Activated CD4-positive, alpha-beta T cell treated with anti-CD3 and anti-CD28 coated beads, Interleukin-2, Interleukin-4, amounts not matched to agents 100 ng/mL and 50 ng/mL, durations not matched to agents 16 hours and 8 hours (primary cell): ENCODE results near the gene SCP2D1.

Experiments
- DNase-seq: peaks from one replicate; pipeline ENCODE4 v3.0.0-alpha.2; 2020; ENCODE audit warnings: low spot score

SCP2D1 gene

DNA sequence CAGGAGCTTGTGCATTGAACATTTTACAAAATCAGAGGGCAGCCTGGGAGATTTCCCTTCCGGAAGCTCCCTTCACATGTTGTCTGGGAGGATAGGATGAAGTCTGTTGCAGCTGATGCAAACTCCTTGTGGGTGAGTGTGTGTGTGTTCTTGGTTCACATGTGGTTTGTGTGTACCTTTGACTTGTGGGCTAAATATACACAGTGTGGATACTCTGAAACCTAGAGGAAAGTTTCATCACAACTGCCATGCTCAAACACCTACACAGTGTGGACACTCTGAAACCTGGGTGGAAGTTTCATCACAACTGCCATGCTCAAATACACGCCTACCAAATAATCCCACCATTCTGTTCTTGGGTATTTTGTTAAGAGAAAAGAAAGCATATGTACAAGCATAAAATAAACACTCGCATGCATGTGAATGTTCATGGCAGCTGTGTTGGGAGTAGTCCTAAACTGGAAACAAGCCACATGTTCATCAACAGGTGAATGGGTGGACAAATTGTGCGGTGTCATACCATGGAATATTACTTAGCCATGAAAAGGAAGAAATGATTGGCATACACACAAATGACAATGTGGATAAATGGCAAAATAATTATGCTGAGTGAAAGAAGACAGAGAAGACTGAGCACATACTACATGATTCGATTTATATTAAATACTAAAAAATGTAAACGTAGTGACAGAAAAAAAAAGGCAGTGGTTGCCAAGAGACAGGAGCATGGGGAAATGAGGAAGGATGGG is 1.8 kb downstream of the SCP2D1 start:
- DNase-seq = no peak

- no peak for DNase-seq
Observed at GRCh38 chr20:18822832-18823231, 9.2 kb downstream of the SCP2D1 start.

DNA sequence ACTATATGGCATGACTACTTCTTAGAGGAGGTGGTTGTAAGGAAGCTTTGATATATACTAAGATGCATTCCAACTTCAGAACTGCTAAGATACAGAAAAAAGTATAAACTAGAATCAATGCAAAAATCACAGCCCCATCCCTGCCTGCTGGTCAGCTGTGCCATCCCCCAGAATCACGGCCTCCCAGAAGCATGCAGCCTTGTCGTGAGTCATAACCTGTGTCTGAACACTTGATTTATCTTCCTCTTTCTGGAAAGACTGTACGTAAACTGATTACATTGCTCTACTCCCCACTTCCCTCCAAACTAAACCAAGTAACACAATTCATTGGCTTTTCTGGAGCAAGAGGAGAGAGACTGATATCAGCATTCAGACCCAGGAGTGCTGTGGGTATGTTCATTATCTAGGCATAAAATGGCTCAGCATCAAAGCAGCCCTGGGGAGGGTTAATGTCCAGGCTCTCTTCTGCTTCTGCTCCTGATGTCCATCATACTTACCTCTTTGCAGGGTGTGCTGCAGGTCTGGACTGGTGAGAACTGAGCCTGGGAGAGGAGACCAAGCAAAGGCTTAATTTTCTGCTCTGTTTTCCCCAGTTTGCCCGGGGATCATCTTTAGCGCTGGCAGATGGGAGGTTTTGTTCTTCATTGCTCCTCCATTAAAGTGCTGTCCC is 18.4 kb downstream of the SCP2D1 start:
- DNase-seq = no peak

DNA sequence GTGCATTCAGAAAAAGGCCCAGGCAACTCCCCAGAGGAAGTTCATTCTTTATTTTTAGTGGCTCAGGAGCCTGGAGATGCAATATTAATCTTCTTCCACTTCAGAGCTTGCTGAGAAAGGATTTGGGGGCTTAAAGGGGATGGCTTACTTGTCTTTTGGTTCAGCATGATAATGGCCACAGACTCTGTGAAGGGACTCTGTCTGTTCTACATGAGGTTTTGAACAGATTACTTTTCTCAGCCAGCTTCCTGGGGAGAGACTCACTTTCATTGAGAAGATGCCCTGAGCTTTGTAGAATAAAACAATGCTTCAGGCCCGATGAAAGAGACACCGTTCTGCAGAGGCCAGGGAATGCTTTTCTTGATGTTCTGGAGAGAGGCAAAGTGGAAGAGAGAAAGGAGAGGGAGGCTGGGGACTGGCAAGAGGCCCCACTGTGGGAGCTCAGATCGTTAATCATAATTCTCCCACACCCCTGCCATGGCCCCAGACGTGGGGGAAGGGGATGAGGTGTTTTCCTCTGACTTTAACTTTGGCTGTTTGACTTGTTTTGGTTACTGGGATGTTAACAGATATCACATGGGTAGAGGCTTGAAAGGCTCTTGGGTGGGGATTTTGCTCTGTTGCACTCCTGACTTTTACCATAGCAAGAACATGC is 19.1 kb downstream of the SCP2D1 start:
- DNase-seq = no peak

DNA sequence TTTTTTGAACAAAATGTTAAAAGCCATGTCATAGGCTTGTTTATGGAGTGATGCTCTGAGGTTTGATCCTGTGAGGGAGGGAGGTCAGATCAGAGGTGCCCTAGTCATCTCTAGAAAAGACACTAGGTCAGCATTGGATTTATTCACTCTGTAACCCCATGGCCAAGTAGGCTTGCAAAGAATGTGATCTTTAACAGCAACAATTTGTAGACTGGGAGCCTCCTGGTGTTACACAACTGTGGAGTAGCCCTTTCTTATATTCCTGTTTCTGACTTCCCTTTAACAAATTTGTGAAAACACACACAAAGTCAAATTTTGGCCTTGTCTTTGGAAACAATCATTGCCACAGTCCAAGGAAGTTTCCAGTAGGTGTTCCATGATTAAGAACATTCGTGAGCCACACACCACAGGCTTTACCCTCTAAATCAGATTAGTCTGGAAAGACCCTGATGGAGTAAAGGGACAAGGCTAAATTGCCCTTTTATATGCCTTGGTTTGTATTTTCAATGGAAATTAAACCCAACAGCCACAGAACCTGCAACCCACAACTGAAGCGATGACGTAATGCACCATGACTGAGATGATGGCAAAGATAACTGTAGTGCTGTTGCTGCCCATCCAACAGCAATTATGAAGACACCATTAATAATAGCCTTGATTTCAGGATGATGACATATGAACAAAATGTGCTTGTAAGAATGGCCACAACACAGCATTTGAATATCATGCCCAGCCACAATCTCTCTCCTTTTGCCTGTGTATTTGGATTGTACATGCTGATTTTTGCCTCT is 22.1 kb downstream of the SCP2D1 start:
- no peak for DNase-seq

DNA sequence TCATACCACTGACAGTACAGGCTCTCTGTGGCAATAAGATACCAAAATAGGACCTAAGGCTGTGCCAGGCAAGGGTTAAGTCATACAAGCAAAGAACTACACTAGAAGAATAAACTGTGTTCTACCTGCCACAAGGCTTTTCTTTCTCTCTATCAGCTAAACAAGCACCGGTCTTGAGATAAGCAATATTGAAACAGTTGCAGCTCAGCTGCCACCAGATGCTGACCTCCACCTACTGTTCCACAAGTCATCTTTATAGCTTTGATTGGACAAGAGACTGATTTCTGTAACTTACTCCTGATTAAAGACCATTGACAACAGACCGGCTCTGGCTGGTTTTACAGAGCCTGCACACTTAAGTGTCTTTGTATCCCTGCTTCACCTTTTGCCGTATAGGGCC is 24.1 kb downstream of the SCP2D1 start:
- no peak for DNase-seq

DNA sequence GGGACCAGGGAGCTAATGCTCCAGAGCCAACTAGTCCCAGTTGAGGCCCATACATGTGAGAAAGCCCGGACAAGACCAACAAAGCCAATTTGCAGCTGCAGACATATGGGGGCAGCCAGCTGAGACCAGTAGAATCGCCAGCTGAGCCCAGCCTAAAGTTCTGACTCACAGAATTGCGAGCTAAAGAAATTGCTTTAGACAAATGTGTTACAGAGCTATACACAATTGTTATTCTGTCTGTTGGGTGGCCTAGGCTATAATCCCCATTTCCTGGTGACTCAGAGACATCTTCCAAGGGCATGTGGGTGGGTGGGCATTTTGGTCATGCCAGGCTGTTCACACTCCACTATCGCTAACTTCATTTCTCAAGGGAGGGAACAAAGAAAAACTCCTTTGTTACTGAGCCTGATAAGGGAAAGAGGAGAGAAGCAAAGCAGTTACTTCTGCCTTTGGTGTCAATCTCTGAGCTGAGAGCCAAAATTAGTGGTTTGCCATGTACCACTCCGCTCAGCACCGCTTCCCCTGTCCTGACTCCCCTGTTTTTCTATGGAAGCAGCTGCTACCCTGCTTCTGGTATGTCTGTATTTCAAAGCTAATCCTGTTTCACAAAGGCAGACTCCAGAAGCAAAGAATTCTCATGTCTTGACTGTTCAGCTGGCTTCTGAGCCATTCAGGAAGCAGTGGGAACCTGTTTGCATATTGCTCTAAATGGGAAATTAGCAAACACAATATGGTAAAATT is 26.1 kb downstream of the SCP2D1 start:
- DNase-seq = no peak

- no peak for DNase-seq
Observed at GRCh38 chr20:18840248-18840645, 26.7 kb downstream of the SCP2D1 start.

DNA sequence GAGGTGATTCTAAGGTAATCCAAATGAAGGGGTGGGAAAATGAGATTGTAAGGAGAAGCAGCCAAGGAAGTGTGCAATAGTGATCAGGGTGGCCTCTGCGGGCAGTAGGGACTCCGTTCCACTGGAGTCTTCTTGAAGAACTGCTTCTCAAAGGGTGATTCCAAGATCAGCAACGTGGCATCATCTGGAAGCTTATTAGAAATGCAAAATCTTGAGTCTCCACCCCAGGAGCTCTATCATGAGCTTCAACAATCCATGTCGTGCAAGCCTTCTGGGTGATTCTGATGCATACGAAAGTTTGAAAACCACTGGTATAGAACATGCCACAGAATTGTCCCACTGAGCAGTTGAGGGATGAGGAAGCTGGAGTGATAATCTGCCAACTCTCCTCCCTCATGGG is 31.4 kb downstream of the SCP2D1 start:
- no peak for DNase-seq

DNA sequence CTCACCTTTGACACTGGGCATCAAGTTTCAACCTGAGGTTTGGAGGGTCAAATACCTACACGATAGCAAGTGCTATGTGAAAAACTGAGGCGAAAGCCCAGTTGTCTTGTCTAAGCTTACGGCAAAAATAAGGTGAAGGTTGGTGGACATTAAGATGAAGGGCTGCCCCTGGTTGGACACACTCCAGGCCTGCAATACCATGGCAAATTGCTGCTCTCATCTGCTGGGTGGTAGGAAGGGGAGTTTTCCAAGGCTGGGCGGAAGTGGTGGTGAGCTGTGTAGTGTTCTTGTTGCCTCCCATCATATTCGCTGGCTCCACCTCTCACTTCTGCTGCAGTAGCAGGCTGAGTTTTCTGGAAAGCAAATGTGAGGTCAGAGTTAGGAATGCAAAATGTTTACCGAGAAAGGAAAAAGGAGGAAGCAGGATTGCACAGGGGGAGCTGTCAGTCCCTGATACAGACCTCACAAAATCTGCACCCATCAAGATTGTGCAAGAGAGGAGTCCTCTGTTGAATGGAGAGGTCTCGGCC is 33.7 kb downstream of the SCP2D1 start:
- no peak for DNase-seq

- no peak for DNase-seq
Observed at GRCh38 chr20:18849131-18849530, 35.5 kb downstream of the SCP2D1 start.

- no peak for DNase-seq
Observed at GRCh38 chr20:18851629-18852028, 38.0 kb downstream of the SCP2D1 start.

DNA sequence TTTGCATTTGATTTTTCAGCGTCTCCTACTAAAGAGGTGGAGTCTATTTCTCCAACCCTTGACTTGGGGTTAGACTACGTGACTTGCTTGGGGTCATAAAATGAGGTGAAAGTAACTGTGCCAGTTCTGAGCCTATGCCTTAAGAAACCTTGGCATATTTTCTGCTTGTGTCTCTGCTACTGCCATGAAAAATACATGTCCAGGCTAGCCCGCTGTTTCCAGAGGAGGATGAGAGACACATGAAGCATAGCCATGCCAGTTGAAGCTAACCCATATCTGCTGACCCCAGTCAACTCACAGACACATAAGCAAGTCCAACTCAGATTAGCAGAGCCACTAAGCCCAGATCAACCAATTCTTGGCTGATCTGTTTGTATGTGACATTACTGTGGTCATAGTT is 38.7 kb downstream of the SCP2D1 start:
- no peak for DNase-seq

DNA sequence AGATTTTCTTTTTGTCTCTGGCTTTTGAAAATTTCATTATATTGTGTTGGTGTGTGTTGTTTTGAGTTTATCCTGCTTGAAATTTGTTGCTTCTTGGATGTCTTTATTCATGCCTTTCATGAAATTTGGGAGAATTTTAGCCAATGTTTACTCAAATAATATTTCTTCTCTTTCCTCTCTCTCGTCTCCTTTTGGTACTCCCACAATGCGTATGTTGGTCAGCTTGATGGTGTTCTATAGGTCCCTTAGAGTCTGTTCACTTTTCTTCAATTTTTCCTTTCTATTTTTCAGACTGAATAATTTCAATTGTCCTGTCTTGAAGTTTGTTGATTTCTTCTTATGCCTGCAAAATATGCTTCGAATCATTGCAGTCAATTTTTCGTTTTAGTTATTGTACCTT is 39.6 kb downstream of the SCP2D1 start:
- no peak for DNase-seq

DNA sequence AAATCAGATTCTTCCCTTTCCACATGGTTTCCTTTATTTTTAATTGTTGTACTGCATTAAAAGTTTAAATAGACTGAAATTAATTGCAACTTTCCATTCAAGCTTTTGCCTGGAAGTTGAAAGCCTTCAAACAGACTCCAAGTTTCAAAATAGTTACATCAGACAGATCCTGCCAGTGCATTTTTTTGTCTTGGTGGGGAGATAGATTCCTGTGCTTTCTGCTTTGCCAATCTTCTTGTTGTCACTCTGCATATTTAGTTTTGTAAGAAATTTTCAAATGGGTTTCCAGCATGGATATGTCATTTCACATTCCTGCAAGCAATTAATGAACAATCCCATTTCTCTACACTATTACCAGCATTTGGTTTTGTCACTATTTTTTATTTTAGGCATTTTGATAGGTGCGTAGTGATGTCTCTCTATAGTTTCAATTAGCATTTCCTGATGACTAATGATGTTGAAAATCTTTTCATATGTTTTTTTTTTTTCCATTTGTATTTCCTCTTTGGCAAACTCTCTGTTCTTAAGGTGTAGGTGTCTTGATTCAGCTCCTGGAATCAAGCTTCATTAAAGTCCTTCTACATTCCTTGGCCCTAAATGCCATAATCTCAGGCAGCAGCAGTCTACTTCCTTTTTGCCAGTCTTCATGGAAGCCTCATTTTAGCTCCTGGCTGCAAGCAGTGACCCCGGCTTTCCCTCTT is 40.5 kb downstream of the SCP2D1 start:
- no peak for DNase-seq

DNA sequence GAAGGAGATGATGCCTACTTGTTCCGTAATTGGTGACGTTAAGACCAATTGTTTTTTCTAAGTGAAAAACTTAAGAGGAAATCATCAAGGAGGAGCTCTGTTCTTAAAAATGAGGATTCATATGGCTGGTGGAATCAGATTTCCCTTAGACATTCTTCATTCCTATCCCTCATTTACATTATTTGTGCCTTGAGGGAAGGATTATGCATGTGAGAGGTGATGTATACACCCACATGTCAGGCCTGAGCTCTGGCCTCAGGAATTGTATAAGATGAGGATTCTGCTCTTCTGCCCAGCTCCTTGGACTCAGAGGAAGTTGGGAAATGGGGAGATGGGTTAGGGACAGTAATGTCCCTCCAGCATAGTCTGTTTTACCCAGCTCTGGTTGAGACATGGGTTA is 42.3 kb downstream of the SCP2D1 start:
- DNase-seq = no peak

- DNase-seq = no peak
Observed at GRCh38 chr20:18856873-18857272, 43.3 kb downstream of the SCP2D1 start.

DNA sequence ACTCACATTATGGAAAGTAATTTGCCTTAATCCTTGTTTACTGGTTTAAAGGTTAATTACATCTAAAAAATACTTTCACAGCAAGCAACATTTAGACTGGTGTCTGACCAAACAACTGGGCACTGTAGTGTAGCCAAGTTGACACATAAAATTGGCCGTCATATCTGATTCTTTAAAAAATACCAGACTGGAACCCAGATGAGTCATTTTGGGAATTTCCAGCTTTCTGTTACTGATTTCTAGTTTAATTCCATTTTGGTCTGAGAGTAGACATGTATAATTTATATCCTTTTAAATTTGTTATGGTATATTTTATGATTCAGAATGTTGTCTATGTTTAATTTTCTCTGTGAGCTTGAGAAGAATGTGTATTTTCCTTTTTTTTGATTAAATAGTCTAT is 44.1 kb downstream of the SCP2D1 start:
- DNase-seq = no peak

GRCh38 chr20:18858816-18859215 is 45.2 kb downstream of the SCP2D1 start:
- DNase-seq = no peak
